Measurements from ENCODE around the gene SH2D3C.

SH2D3C gene

GRCh38 chr9:127778280-127779135 lies at the start of gene SH2D3C:
SH2D3C (minus strand) TSS chr9:127778666; CDS start chr9:127778627, 39 bp downstream.
- H3K4me1 Mint-ChIP-seq: peaks cover 70% of the 10 kb centered on the region
- H3K36me3 Mint-ChIP-seq: peaks cover 21% of the 10 kb centered on the region
- no peaks in the 10 kb centered on the region for H3K9me3 Mint-ChIP-seq
- no peaks in the 10 kb centered on the region for H3K27me3 Mint-ChIP-seq
- peak; percentile 71 for ATAC-seq
- H3K4me3 Mint-ChIP-seq: peak within 1 kb of the TSS; percentile 95
- H3K27ac Mint-ChIP-seq: peak within 1 kb of the TSS; percentile 92

GRCh38 chr9:127826253-127826913 lies 47.9 kb upstream of the SH2D3C start:
- Mint-ChIP-seq H3K4me3 (no peak overlapping the region), H3K27ac (no peak overlapping the region), H3K4me1 (no peaks in the 10 kb centered on the region), H3K9me3 (no peaks in the 10 kb centered on the region), H3K27me3 (no peaks in the 10 kb centered on the region), H3K36me3 (no peaks in the 10 kb centered on the region)
- ATAC-seq: no peak

GRCh38 chr9:127825319-127826051 lies 47.0 kb upstream of the SH2D3C start:
- ATAC-seq: peak; percentile 25
- H3K27ac Mint-ChIP-seq: no peak overlapping the region

GRCh38 chr9:127822108-127822507 lies 43.6 kb upstream of the SH2D3C start:
- H3K4me3 Mint-ChIP-seq: no peak overlapping the region
- H3K9me3 Mint-ChIP-seq: no peaks in the 10 kb centered on the region
- peaks cover 17% of the 10 kb centered on the region for H3K36me3 Mint-ChIP-seq
- no peak for ATAC-seq
- no peaks in the 10 kb centered on the region for H3K4me1 Mint-ChIP-seq
- H3K27ac Mint-ChIP-seq: no peak overlapping the region
- H3K27me3 Mint-ChIP-seq: no peaks in the 10 kb centered on the region

More at GRCh38 chr9:127825319-127826051, 47.0 kb upstream of the SH2D3C start:
- no peaks in the 10 kb centered on the region for H3K36me3 Mint-ChIP-seq
- H3K27me3 Mint-ChIP-seq: no peaks in the 10 kb centered on the region
- H3K4me3 Mint-ChIP-seq: no peak overlapping the region
- no peaks in the 10 kb centered on the region for H3K9me3 Mint-ChIP-seq
- H3K4me1 Mint-ChIP-seq: no peaks in the 10 kb centered on the region

- H3K27ac Mint-ChIP-seq: no peak overlapping the region
- H3K27me3 Mint-ChIP-seq: no peaks in the 10 kb centered on the region
- no peak overlapping the region for H3K4me3 Mint-ChIP-seq
- peaks cover 32% of the 10 kb centered on the region for H3K36me3 Mint-ChIP-seq
- no peak for ATAC-seq
- no peaks in the 10 kb centered on the region for H3K9me3 Mint-ChIP-seq
- no peaks in the 10 kb centered on the region for H3K4me1 Mint-ChIP-seq
Measured at GRCh38 chr9:127818574-127818973, 40.1 kb upstream of the SH2D3C start.

GRCh38 chr9:127817881-127818434 lies 39.5 kb upstream of the SH2D3C start:
- no peaks in the 10 kb centered on the region for H3K9me3 Mint-ChIP-seq
- H3K27ac Mint-ChIP-seq: no peak overlapping the region
- H3K4me1 Mint-ChIP-seq: no peaks in the 10 kb centered on the region
- H3K4me3 Mint-ChIP-seq: no peak overlapping the region
- H3K27me3 Mint-ChIP-seq: no peaks in the 10 kb centered on the region
- no peak for ATAC-seq
- peaks cover 38% of the 10 kb centered on the region for H3K36me3 Mint-ChIP-seq

GRCh38 chr9:127816728-127817127 lies 38.3 kb upstream of the SH2D3C start:
- no peaks in the 10 kb centered on the region for H3K4me1 Mint-ChIP-seq
- ATAC-seq: no peak
- no peak overlapping the region for H3K27ac Mint-ChIP-seq
- H3K27me3 Mint-ChIP-seq: no peaks in the 10 kb centered on the region
- H3K36me3 Mint-ChIP-seq: peaks cover 38% of the 10 kb centered on the region
- H3K9me3 Mint-ChIP-seq: no peaks in the 10 kb centered on the region
- no peak overlapping the region for H3K4me3 Mint-ChIP-seq

- no peaks in the 10 kb centered on the region for H3K4me1 Mint-ChIP-seq
- H3K9me3 Mint-ChIP-seq: no peaks in the 10 kb centered on the region
- H3K27ac Mint-ChIP-seq: no peak overlapping the region
- peaks cover 38% of the 10 kb centered on the region for H3K36me3 Mint-ChIP-seq
- H3K27me3 Mint-ChIP-seq: no peaks in the 10 kb centered on the region
- no peak overlapping the region for H3K4me3 Mint-ChIP-seq
- no peak for ATAC-seq
Measured at GRCh38 chr9:127816362-127816725, 37.9 kb upstream of the SH2D3C start.

- Mint-ChIP-seq H3K4me1 (peaks cover under 1% of the 10 kb centered on the region), H3K27me3 (no peaks in the 10 kb centered on the region), H3K36me3 (peaks cover 40% of the 10 kb centered on the region), H3K9me3 (no peaks in the 10 kb centered on the region), H3K4me3 (no peak overlapping the region), H3K27ac (no peak overlapping the region)
- ATAC-seq: peak; percentile 13
Measured at GRCh38 chr9:127815512-127816361, 37.3 kb upstream of the SH2D3C start.

GRCh38 chr9:127814619-127815511 lies 36.4 kb upstream of the SH2D3C start:
- Mint-ChIP-seq H3K4me1 (peaks cover 4% of the 10 kb centered on the region), H3K27me3 (no peaks in the 10 kb centered on the region), H3K9me3 (no peaks in the 10 kb centered on the region), H3K36me3 (peaks cover 45% of the 10 kb centered on the region), H3K4me3 (no peak overlapping the region), H3K27ac (no peak overlapping the region)
- no peak for ATAC-seq

GRCh38 chr9:127813686-127814226 lies 35.3 kb upstream of the SH2D3C start:
- Mint-ChIP-seq H3K36me3 (peaks cover 44% of the 10 kb centered on the region), H3K27ac (no peak overlapping the region)

GRCh38 chr9:127812936-127813675 lies 34.6 kb upstream of the SH2D3C start:
- Mint-ChIP-seq H3K27me3 (no peaks in the 10 kb centered on the region), H3K27ac (no peak overlapping the region), H3K4me1 (peaks cover 4% of the 10 kb centered on the region), H3K36me3 (peaks cover 40% of the 10 kb centered on the region), H3K4me3 (no peak overlapping the region), H3K9me3 (no peaks in the 10 kb centered on the region)
- ATAC-seq: no peak

More at GRCh38 chr9:127813686-127814226, 35.3 kb upstream of the SH2D3C start:
- ATAC-seq: no peak
- H3K4me3 Mint-ChIP-seq: no peak overlapping the region
- no peaks in the 10 kb centered on the region for H3K9me3 Mint-ChIP-seq
- no peaks in the 10 kb centered on the region for H3K27me3 Mint-ChIP-seq
- peaks cover 4% of the 10 kb centered on the region for H3K4me1 Mint-ChIP-seq

GRCh38 chr9:127812011-127812410 lies 33.5 kb upstream of the SH2D3C start:
- Mint-ChIP-seq H3K36me3 (peaks cover 35% of the 10 kb centered on the region), H3K27ac (no peak overlapping the region), H3K4me1 (peaks cover 4% of the 10 kb centered on the region), H3K9me3 (no peaks in the 10 kb centered on the region), H3K4me3 (no peak overlapping the region), H3K27me3 (no peaks in the 10 kb centered on the region)
- no peak for ATAC-seq
